HepG2 (cell line): ENCODE data around the gene NFKBIZ. TPM values are rescaled to one million over a fixed set of nuclear protein-coding genes. Genes with fewer than 3 reads are reported as not detected.

Experiments used
- AKNA ChIP-seq: sonication (generic); formaldehyde crosslinking; IDR thresholded peaks from 2 replicates; pipeline ENCODE4 v1.4.0; 2020; ENCODE audit warnings: missing genetic modification reagents, borderline replicate concordance
- ATF5 ChIP-seq: sonication (generic); formaldehyde crosslinking; IDR thresholded peaks from 2 replicates; pipeline ENCODE4 v1.4.0; 2020; ENCODE audit warnings: mild to moderate bottlenecking, low read depth, missing genetic modification reagents
- FOXC1 ChIP-seq: sonication (generic); formaldehyde crosslinking; IDR thresholded peaks from 2 replicates; pipeline ENCODE4 v1.8.0; 2022; ENCODE audit warnings: mild to moderate bottlenecking, missing genetic modification reagents, borderline replicate concordance
- FOXM1 ChIP-seq: sonication (generic); formaldehyde crosslinking; IDR thresholded peaks from 2 replicates; pipeline ENCODE4 v1.5.0; 2020; ENCODE audit warnings: missing genetic modification reagents
- MIER3 ChIP-seq: IDR thresholded peaks from 2 replicates; pipeline ENCODE4 v1.6.1; 2016; ENCODE audit warnings: missing compliant biosample characterization, borderline replicate concordance
- PREB ChIP-seq: sonication (generic); formaldehyde crosslinking; IDR thresholded peaks from 2 replicates; pipeline ENCODE4 v1.4.0; 2020; ENCODE audit warnings: missing genetic modification reagents
- SAP130 ChIP-seq: IDR thresholded peaks from 2 replicates; pipeline ENCODE4 v1.6.1; 2016; ENCODE audit warnings: low read depth
- SRSF1 ChIP-seq: fragments of 200-400 bp; formaldehyde crosslinking; optimal IDR thresholded peaks from 2 replicates; pipeline ENCODE3; 2017; ENCODE audit warnings: mild to moderate bottlenecking, low read depth, low read length, moderate library complexity
- ZNF160 ChIP-seq: sonication (generic); formaldehyde crosslinking; IDR thresholded peaks from 2 replicates; pipeline ENCODE4 v1.8.0; 2022; ENCODE audit warnings: mild to moderate bottlenecking, inconsistent platforms, missing genetic modification reagents
- ZNF275 ChIP-seq: sonication (generic); formaldehyde crosslinking; IDR thresholded peaks from 2 replicates; pipeline ENCODE4 v1.8.0; 2022; ENCODE audit warnings: missing genetic modification reagents, mild to moderate bottlenecking, inconsistent platforms, borderline replicate concordance
- ZNF280D ChIP-seq: sonication (generic); formaldehyde crosslinking; IDR thresholded peaks from 2 replicates; pipeline ENCODE4 v1.5.1; 2020; ENCODE audit warnings: mild to moderate bottlenecking, missing genetic modification reagents
- ZNF574 ChIP-seq: sonication (generic); formaldehyde crosslinking; IDR thresholded peaks from 2 replicates; pipeline ENCODE4 v1.4.0; 2020; ENCODE audit warnings: missing genetic modification reagents
- ZNF766 ChIP-seq: sonication (generic); formaldehyde crosslinking; IDR thresholded peaks from 2 replicates; pipeline ENCODE4 v1.5.0; 2020; ENCODE audit warnings: missing genetic modification reagents, borderline replicate concordance
- polyA plus RNA-seq, 8 experiments: library from polyadenylated mRNA; depleted of rRNA in 3 of 8; stranded (reverse) in 7 of 8; unstranded in 1 of 8; fragments of >200 nt; fragmentation: Illumina TruSeq in 4 of 8; extraction: Trizol in 4 of 8; gene quantifications; 2 replicates each; pipeline versions ENCODE4 v1.2.1 to v1.2.3, GENCODE V29; 2011 to 2016; ENCODE audit warnings: low read depth in 4 of 8, missing spikeins in 1 of 8, mixed read lengths in 1 of 8; ENCODE audit not compliant: insufficient read depth in 1 of 8
- total RNA-seq, 5 experiments: library from RNA; depleted of rRNA; stranded (reverse); fragments of >200 nt; fragmentation: Illumina TruSeq; extraction: Trizol; gene quantifications; 2 replicates each; pipeline ENCODE4 v1.2.3, GENCODE V29; 2016; ENCODE audit warnings: low read depth in 1 of 5

The NFKBIZ gene
- total and polyA plus RNA-seq, 2 of the 13 experiments (the other 11 are each of a cell fraction or from before 2014, with no cell fraction given): 25.9 to 60.6 TPM

GRCh38 chr3:101848754-101849713 is at the start of gene NFKBIZ (continued):
- peak; percentile 56 for TF ChIP-seq ZNF574 (CRISPR knock-in tag)
- no peak for TF ChIP-seq AKNA (CRISPR knock-in tag)
- 0 out of 2 replicates have a peak, but pooled peaks have one; percentile 73 for TF ChIP-seq FOXC1 (CRISPR knock-in tag)
- no peak for TF ChIP-seq ZNF275 (CRISPR knock-in tag)
- TF ChIP-seq ZNF766 (CRISPR knock-in tag): peak; percentile 65
- TF ChIP-seq ZNF280D (CRISPR knock-in tag): no peak
- no peak for TF ChIP-seq ATF5 (CRISPR knock-in tag)
- no peak for TF ChIP-seq PREB (CRISPR knock-in tag)
- TF ChIP-seq ZNF160 (CRISPR knock-in tag): no peak
- TF ChIP-seq SRSF1: no peak
- TF ChIP-seq SAP130 (CRISPR knock-in tag): peak; percentile 89
- no peak; the same call in 1 of the 2 replicates for TF ChIP-seq MIER3 (CRISPR knock-in tag)
- no peak for TF ChIP-seq FOXM1 (CRISPR knock-in tag)
